NCI-H2196 treated with DMSO at 0.1 percent for 48 hours (cell line): ENCODE results near the gene ABHD6.
"Not testable (repeated sequence)": the region's sequence is repeated elsewhere in the genome, so short reads cannot be mapped to it uniquely, and the experiment has no call there.

Source experiments
- DNase-seq: peaks from one replicate; lab custom pipeline; 2025; ENCODE audit not compliant: unreplicated experiment; lab: John Stamatoyannopoulos, UW

The ABHD6 gene

DNA sequence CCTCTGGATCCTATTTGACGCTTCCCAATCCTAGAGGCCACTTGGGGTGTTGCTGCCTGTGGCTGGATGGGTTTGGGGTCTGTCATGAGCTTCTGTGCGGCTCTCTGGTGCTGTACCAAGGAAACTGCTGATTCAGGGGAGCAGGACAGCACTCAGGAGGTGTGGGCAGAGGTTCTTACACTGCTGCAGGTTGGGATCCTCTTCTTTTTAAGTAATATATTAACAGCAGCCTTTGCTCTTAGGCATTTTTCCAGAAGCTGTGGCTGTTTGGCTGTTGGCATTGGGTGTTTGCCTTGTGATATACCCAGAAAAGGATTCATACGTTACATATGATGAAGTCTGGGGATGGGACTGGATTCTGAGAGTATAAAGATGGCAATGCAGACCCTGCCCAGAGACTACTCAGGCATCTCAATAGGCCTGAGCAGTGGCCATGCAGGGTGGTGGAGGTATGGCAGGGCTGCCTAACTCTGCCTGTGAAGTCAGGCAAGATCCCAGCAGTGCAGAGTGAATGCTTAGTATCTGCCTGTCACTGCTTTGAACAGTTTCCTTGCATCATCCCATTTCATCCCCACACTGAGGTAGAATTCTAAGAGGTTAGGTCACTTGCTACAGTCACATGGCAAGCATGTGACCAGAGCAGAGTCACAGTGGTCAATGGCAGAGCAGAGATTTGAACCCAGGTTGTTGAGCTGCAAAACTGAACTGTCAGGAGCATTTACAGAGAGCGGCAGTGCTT is 3.9 kb downstream of the ABHD6 start:
- DNase-seq, result no peak

DNA sequence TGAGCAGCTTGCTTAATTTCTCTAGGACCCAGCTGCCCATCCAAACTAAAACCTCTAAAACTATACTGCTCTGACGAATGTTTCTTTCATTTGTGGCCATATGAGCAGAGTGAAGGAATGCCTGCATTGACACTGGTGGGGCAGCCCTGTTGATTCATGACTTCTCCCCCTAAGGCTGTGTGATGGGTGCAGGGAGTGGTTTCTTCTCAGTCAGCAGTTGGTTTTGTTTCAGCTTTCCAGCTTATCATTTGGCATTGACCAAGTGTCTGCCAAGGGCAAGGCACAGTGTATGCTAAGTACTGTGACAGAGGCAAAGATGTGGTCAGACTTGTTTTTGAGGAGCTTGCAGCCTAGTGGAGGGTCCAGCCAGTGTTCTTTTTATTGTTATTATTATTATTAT is 4.7 kb downstream of the ABHD6 start:
- DNase-seq, result no peak

DNA sequence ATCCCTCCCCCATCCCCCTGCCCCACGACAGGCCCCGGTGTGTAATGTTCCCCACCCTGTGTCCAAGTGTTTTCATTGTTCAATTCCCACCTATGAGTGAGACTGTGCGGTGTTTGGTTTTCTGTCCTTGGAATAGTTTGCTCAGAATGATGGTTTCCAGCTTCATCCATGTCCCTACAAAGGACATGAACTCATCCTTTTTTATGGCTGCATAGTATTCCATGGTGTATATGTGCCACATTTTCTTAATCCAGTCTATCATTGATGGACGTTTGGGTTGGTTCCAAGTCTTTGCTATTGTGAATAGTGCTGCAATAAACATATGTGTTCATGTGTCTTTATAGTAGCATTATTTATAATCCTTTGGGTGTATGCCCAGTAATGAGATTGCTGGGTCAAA is 5.3 kb downstream of the ABHD6 start:
- DNase-seq, result not testable (repeated sequence)

DNA sequence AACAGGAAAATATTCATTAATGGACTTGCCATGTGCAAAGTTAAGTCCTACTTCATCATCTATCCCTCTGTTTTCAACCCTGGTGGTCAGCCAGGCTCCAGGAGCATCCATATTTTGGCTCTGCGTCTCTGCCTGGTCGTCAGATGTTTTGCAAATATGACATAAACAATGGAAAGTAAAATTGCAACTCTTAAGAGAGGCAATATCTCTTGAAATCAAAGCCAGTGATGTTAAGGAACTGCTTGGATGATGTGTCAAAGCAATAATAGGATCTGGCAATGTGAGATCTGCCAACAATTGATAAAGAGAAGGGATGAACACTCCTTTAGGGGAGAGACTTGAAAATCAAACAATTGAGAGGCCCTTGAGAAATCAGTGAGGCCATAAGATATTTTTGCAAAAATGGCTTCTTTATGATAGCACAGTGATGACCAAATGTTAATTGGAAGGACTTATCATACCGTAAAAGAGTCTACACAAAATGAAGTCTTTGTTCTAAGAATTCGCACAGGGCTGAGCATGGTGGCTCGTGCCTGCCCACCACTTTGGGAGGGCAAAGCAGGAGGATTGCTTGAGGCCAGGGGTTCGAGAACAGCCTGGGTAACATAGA is 6.5 kb downstream of the ABHD6 start:
- no peak for DNase-seq

DNA sequence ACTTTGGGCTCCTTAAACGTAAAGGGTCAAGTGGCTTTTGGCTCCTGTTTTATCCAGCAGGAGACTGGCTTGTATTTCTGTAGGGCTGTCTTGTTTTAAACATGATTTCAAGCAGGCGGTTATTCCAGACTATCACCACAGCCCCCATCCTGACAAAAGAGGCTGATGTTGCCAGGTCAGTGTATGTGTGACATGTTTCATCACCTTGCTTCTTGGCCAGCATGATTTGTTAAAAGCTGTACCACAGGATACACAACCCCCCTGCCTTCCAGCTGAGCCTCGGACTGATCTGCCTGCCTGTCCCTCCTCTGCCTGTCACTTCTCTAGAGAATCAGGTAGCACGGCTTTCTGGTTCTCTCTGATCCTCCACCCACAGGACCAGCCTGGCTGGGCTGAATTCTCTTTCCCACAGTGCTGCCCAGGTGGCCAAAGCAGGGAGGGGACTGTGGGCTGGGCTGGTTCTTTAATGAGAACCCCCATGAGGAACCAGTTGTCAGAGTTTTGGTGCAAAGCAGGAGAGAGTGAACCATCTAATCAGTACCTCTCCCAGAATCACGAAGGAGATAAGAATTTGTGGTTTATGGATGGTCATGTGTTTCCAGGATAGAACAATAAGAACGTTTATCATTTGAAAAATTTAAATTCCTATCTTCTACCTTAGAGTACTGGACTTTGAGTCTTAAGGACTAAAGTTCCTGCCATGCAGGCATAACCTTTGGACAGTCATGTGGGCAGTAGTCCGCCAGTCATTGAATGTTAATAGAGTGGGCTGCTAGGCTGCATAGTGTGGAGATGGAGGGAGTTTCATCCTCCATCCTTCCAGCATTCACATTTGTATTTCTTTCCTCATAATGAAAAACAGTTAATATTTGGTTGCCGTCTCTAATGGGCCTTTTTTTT is 8.8 kb downstream of the ABHD6 start:
- DNase-seq, result no peak

DNA sequence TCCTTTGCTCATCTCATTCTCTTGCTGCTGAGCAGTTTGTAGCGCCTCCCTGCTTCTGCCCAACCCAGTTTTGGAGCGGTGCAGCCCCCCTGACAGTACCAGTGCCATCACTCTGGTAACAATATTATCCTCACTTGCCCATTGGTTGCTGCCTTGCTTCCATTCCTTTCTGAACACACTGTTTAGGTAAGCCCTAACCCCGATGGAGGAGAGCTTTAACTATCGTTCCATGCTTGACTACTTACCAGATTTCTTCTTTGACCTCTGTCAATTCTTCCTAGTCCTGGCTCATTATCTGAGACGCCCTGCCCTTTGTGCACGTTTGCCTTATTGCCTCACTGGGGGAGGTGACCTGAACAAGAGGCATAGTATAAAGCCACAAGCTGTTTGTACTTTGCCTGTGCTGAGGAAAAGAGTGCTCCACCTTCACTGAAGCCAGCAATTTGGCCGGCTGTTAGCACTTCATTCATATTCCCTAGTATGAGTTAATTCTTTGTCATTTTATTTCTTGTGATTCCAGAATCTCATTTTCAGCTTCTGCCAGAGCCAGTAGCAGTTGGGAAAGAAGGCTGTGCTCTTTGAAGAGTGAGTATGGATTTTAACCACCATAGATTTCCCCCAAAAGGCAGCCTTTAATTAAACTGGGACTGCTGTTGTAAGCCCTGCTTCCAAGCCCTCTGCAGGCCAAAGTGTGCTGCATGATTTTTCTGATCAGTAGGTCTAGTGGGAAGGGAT is 11.9 kb downstream of the ABHD6 start:
- no peak for DNase-seq

DNA sequence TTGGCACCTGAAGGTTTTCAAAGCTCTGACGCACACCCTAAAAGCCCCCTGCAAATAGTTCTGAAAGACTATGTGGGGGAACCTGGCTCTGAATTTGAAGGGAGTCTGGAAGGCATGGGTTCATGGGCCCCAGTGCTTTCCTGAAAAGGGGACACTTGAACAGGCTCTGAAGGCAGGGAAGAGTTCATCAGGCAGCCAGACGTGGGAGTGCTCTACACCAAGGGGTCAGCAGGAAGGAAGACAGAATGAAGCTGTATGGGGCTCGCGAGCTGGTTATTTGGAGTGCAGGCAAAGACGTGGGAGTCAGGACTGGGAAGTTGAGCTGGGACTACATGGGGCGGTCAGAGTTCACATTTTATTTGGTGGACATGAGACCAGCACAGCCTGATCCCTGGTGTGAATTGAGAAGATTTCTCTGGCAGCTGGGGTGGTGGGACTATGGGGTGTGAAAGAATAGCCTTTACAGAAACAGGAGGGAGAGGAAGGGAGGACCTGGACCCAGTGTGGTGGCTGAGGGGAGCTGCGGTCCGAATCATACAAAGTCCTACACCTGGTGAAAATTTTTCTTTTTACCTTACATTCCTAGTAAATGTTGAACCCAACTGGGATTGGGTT is 12.6 kb downstream of the ABHD6 start:
- DNase-seq, result no peak

DNA sequence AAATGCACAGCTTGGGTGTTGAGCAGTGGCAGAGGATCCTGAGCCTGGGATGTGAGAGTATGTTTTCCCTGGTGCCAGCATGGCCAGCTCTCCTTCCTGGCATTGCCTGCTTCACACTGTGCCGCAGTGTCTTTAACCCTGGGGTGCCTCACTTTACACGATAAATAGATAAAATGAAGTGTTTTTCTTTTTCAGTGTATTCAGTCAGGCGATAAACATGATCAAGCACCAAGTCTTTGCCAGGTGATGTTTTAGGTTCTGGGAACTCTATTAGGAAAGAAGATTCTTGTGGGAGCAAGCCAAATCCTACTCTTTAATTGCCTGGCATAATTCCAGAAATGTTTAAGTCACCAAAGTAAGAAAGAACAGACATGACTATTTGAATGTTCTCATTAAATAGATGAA is 14.0 kb downstream of the ABHD6 start:
- no peak for DNase-seq

DNA sequence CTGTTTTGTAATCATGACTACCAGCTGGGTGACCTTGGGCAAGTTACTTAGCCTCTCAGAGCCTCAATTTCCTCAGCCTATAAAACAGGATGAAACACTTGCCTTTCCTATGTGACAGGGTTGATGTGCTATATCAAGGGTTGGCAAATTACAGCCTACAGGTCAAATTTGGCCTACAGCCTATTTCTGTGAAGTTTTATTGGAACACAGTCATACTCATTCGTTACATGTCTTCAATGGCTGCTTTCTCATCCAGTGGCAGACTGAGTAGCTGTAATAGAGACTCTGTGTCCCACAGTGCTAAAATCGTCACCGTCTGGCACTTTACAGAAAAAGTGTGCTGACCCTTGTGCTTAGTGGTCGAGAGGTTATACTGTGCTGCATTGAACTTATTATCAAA is 16.6 kb downstream of the ABHD6 start:
- no peak for DNase-seq

DNA sequence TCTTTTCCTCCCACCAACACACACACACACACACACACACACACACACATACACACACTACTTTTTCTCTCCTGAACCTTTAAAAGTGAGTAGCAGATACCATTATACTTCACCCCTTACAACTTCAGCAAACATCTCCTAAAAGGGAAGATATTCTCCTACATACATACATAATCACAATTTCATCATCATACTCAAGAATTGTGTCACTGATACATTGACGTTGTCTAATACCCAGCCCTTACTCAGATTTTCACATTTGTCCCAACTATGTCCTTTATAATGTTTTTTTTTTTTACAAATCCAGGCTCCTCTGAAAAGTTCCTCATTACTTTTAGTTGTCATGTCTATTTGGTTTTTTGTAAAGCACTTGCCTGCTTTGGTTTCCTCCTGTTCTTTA is 18.5 kb downstream of the ABHD6 start:
- no peak for DNase-seq

DNA sequence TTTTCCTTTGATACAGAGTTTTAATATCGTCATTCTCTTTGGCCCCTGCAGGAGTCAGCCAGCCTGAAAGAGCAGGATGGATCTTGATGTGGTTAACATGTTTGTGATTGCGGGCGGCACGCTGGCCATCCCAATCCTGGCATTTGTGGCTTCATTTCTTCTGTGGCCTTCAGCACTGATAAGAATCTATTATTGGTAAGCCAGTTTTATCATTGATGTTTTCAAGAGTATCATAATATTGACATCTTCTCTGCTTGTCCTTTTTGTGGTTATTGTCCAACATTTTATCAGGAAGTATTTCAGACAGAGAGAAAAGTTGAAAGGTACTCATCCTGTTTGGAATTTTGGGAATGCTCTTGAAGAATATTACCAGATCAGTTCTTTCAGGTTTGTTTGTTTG is 18.9 kb downstream of the ABHD6 start:
- DNase-seq, result no peak

DNA sequence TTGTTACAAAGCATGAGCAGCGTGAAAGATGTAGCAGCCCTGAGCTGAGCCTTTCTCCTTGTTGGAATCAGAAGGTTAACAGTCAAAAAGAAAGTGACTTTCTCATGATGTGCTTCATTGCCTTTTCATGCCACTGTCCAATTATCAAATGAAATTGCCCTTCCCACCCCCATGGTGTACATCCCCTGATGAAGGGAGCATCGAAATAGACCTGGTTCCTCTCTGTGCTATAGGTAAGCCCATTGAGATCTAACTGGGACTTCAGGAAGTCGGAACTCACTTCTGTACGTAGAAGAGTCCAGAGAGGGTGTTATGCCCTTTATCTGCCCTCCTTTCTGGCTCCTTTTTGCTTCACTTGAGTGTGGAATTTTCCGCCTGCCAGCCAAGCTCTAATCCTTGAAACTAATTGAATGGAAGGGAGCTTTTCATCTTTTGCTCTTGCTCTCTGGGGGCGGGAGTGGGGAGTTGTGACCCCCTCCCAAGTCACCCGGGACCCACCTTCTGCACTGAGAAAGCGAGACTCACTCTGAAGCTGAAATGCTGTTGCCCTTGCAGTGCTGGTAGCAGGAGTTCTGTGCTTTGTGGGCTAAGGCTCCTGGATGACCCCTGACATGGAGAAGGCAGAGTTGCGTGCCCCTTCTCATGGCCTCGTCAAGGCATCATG is 20.9 kb downstream of the ABHD6 start:
- no peak for DNase-seq

DNA sequence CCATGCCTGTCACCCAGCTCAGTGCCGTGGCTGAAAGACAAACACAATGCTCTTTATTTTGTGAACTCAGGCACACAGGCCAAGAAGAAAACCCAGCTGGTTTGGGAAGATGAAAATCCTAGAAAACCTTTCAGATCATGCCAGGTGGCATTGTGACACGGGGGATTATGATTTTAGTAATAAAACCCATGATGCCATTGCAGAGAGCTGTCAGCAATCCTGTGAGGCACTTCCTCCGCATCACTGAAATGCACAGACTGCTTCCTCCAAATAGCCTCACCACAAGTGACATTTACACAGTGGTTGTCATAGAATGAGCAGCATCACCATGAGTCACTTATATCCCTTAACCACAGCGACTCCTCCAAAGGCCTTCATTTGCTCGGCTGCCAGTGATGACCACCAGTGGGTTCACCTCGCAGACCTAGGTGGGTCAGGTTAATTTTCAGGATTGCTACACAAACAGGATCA is 22.7 kb downstream of the ABHD6 start:
- no peak for DNase-seq

DNA sequence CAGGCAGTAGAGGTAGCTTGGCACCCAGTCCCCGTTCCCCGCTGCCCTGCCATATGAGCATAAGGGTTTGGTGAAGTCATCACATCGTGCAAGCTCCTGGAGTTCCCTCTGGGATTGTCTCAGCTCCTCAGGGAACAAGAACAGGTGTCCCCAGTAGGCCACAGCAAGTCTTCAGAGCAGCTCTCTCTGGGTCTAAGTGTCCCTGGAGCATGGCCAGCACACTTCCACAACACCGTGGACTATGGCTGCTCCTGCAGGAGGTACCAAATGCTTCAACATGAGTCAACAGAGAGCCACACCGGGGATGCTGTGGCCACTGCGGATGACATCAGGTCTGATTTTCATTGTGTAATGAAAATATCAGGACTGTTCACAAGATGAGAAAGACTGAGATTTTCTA is 23.1 kb downstream of the ABHD6 start:
- DNase-seq, result no peak

DNA sequence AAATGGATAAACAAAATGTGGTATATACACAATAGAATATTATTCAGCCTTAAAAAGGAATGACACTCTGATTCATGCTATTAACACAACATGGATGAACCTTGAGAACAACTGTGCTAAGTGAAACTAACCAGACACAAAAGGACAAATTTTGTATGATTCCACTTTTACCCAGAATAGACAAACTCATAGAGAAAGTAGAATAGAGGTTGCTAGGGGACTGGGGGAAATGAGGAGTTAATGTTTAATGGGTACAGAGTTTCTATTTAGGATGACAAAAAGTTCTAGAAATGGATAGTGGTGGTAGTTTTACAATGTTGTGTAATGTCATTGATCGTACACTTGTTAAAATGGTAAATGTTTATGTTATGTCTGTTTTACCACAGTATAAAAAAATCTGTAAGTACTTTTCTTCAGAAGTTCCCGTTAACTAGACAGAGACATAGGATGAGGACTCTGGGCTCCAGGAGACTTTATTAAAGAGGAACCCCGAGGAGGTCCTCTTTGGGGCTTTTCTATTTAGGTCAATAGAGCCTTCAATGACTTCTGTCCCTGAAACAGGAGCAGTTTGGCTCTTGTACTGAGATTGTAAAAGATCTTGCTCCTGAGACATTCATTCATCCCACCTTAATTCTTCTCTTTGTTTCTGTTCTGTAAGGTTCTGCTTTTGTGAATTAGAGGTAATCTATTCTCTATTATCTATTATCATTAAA is 24.5 kb downstream of the ABHD6 start:
- no peak for DNase-seq

DNA sequence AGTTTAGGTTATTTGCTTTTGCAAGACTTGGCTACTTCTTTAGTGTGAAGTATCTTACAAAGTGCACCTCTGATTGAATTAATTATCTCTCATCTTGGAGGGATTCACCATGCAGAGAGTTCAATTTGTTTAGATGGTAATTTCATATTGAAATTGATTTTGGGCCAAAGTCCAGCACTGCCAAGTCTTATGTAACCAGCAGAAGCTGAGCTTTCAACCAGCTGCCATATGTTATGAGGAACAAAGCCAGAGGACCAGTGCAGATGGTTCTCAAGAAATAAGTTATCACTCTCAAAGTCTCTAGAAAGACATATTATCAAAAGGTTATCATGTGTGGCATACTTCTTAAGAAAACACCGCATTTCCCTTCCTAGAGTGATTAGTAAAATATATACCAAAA is 29.0 kb downstream of the ABHD6 start:
- no peak for DNase-seq

DNA sequence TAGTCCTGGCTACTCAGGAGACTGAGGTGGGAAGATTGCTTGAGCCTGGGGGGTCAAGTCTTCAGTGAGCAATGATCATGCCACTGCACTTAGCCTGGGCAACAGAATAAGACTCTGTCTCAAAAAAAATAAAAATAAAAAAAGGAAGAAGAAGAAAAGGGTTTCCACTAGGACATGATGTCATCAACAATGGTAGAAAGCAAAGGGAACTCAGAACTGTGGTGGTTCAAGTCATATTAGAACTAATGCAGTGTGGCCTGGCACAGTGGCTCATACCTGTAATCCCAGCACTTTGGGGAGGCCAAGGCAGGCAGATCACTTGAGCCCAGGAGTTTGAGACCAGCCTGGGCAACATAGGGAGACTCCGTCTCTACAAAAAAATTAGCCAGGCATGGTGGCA is 30.0 kb downstream of the ABHD6 start:
- not testable (repeated sequence) for DNase-seq

DNA sequence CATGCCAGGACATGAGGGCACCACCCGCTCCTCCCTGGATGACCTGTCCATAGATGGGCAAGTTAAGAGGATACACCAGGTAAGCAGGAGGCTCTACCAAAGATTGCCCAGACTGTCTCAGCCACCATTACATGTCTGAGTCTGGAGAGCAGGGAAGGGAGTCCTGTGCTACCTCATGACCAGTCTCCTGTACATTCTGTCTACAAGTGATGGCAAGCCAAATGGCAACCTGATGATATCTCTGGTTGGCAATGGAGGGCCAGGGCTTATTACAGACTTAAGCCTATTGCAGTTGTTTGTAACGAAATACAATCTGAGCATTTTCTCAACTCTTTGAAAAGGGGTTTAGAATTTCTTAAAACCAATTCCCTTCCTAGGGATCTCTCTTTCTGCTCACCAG is 31.8 kb downstream of the ABHD6 start:
- DNase-seq, result no peak

DNA sequence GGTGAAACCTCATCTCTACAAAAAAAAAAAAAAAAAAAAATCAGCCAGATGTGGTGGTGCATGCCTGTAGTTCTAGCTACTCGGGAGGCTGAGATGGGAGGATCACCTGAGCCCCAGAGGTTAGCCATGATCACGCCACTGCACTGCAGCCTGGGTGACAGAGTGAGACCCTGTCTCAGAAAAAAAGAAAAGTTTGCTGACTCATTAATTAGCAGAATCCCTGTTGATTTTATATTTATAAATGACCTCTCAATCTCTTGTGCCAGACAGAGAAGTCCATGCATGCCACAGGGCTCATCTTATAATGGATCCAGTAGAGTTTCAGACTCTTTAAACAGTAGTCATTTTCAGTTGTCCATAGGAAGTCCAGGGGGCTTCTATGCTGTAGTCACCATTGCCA is 32.9 kb downstream of the ABHD6 start:
- no peak for DNase-seq
